Neural crest cell (in vitro differentiated cells): ENCODE measurements around the gene EFNA4. TPM values are rescaled to one million over a fixed set of nuclear protein-coding genes. Genes with fewer than 3 reads are reported as not detected.

ENCODE experiments used
- DNase-seq: peaks from one replicate; pipeline ENCODE4 v3.0.0; 2021; ENCODE audit warnings: low read depth, mixed read lengths, low spot score
- H3K27ac Mint-ChIP-seq: one replicate; pipeline ENCODE4 v1.8.0; 2021; ENCODE audit warnings: mild to moderate bottlenecking, mixed read lengths; ENCODE audit not compliant: unreplicated experiment
- H3K27me3 Mint-ChIP-seq: 2 replicates; pipeline ENCODE4 v1.8.0; 2021; ENCODE audit warnings: low read depth, mild to moderate bottlenecking, mixed read lengths
- H3K36me3 Mint-ChIP-seq: 2 replicates; pipeline ENCODE4 v1.8.0; 2021; ENCODE audit warnings: low read depth, mild to moderate bottlenecking, mixed read lengths
- H3K4me1 Mint-ChIP-seq: 2 replicates; pipeline ENCODE4 v1.8.0; 2021; ENCODE audit warnings: mixed read lengths
- H3K4me3 Mint-ChIP-seq: one replicate; pipeline ENCODE4 v1.8.0; 2021; ENCODE audit warnings: mild to moderate bottlenecking, mixed read lengths
- H3K9me3 Mint-ChIP-seq: 2 replicates; pipeline ENCODE4 v1.8.0; 2021; ENCODE audit warnings: mixed read lengths
- CTCF ChIP-seq: fragments of 200-600 bp; sonication (generic); conservative IDR thresholded peaks from 2 replicates; pipeline ENCODE4 v1.5.0; 2021; ENCODE audit warnings: antibody characterized with exemption, mild to moderate bottlenecking
- total RNA-seq: library from RNA; stranded (reverse); gene quantifications from 2 replicates; pipeline ENCODE4 v1.2.1, GENCODE V29; 2021

Gene EFNA4
- total RNA-seq, 1 donor from 2014 or later: 28.5 TPM

GRCh38 chr1:155026588-155026987 lies 37.0 kb upstream of the EFNA4 start:
- no peaks in the 10 kb centered on the region for H3K36me3 Mint-ChIP-seq
- H3K27ac Mint-ChIP-seq: no peak overlapping the region
- no peak overlapping the region for H3K4me3 Mint-ChIP-seq
- no peaks in the 10 kb centered on the region for H3K4me1 Mint-ChIP-seq
- TF ChIP-seq CTCF: no peak
- DNase-seq: no peak
- no peaks in the 10 kb centered on the region for H3K27me3 Mint-ChIP-seq
- H3K9me3 Mint-ChIP-seq: no peaks in the 10 kb centered on the region

- no peak overlapping the region for H3K4me3 Mint-ChIP-seq
- no peaks in the 10 kb centered on the region for H3K9me3 Mint-ChIP-seq
- H3K36me3 Mint-ChIP-seq: no peaks in the 10 kb centered on the region
- DNase-seq: no peak
- no peaks in the 10 kb centered on the region for H3K4me1 Mint-ChIP-seq
- no peak overlapping the region for H3K27ac Mint-ChIP-seq
- H3K27me3 Mint-ChIP-seq: no peaks in the 10 kb centered on the region
- TF ChIP-seq CTCF: no peak
Observed at GRCh38 chr1:155029513-155030242, 33.9 kb upstream of the EFNA4 start.

- no peak for TF ChIP-seq CTCF
- no peaks in the 10 kb centered on the region for H3K9me3 Mint-ChIP-seq
- no peak for DNase-seq
- no peaks in the 10 kb centered on the region for H3K27me3 Mint-ChIP-seq
- H3K36me3 Mint-ChIP-seq: no peaks in the 10 kb centered on the region
- H3K27ac Mint-ChIP-seq: no peak overlapping the region
- no peak overlapping the region for H3K4me3 Mint-ChIP-seq
- H3K4me1 Mint-ChIP-seq: no peaks in the 10 kb centered on the region
Observed at GRCh38 chr1:155030243-155030795, 33.2 kb upstream of the EFNA4 start.

GRCh38 chr1:155030899-155031298 lies 32.6 kb upstream of the EFNA4 start:
- TF ChIP-seq CTCF: no peak
- DNase-seq: no peak
- Mint-ChIP-seq H3K9me3 (no peaks in the 10 kb centered on the region), H3K27me3 (no peaks in the 10 kb centered on the region), H3K4me3 (no peak overlapping the region), H3K4me1 (no peaks in the 10 kb centered on the region), H3K36me3 (no peaks in the 10 kb centered on the region), H3K27ac (no peak overlapping the region)

- Mint-ChIP-seq H3K4me3 (no peak overlapping the region), H3K9me3 (no peaks in the 10 kb centered on the region), H3K27ac (peak overlapping the region; percentile 27), H3K4me1 (no peaks in the 10 kb centered on the region), H3K27me3 (no peaks in the 10 kb centered on the region), H3K36me3 (no peaks in the 10 kb centered on the region)
- no peak for DNase-seq
- TF ChIP-seq CTCF: no peak
Observed at GRCh38 chr1:155032886-155033285, 30.7 kb upstream of the EFNA4 start.
